KOPT-K1 (cell line): ENCODE measurements around the gene GUCY2D.
"Not testable (repeated sequence)": the region's sequence is repeated elsewhere in the genome, so short reads cannot be mapped to it uniquely, and the experiment has no call there.

ENCODE experiments used
- H3K27ac ChIP-seq: fragments of 200-600 bp; sonication (generic); 2 replicates; pipeline ENCODE4 v1.5.1; 2016; ENCODE audit warnings: antibody characterized with exemption, mild to moderate bottlenecking, low read depth, low read length; ENCODE audit not compliant: poor library complexity, severe bottlenecking
- H3K36me3 ChIP-seq: fragments of 200-600 bp; sonication (generic); 2 replicates; pipeline ENCODE4 v1.5.1; 2017; ENCODE audit warnings: antibody characterized with exemption, mild to moderate bottlenecking, low read length, moderate library complexity; ENCODE audit not compliant: insufficient read depth
- H3K9me3 ChIP-seq: fragments of 200-600 bp; sonication (generic); 2 replicates; pipeline ENCODE4 v1.5.1; 2017; ENCODE audit warnings: antibody characterized with exemption, low read length, mild to moderate bottlenecking; ENCODE audit not compliant: insufficient read depth, poor library complexity, severe bottlenecking

Gene GUCY2D

DNA sequence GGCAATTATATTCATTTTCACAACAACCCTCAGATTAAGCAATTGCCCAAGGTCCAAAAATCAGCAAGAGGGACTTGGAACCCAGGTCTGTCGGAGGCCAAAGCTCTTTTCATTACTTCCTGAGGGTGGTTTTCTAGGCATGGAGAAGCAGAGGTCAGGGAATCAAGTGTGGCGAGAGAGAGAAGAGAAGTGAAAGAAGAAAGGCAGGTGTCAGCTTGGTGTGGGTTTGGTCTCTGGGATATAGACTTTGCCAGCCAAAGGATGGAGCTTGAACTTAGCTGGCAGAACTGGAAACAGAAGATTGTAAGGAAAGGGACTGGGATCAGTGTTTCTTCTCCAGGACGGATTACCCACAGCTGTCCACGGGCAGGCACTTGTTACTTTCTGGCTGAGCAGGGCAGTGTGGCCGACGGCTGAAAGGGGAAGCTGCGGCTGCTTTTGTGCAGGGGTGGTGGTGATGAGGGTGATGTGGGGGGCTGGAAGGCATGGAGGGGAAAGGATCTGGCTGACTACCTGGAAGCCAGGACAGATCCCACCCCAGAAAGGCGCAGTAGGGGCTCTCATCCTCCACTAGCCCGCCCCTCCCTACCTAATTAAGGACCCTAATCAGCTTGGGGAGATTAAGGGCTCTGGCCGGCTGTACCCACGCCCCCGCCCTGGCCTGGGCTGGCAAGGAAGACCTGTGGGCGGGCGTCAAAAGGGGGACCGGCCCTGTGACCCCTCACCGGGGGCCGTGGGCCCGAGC, at the start of gene GUCY2D:
Gene GUCY2D (plus strand): TSS at position 640 of the 745 bp plus-strand sequence. CDS start 433 bp downstream, outside the sequence.
- no peaks in the 10 kb centered on the region for H3K9me3 ChIP-seq
- H3K27ac ChIP-seq = no peak within 1 kb of the TSS
- no peaks in the 10 kb centered on the region for H3K36me3 ChIP-seq

DNA sequence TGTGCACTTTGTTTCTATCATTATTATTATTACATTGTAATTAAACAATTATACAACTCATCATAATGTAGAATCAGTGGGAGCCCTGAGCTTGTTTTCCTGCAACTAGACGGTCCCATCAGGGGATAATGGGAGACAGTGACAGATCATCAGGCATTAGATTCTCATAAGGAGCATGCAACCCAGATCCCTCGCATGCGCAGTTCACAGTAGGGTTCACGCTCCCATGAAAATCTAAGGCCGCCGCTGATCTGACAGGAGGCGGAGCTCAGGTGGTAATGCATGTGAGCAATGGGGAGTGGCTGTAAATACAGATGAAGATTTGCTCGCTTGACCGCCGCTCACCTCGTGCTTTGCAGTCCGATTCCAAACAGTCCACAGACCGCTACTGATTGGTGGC, 49.1 kb upstream of the GUCY2D start:
- not testable (repeated sequence) for H3K27ac ChIP-seq, H3K9me3 ChIP-seq
- peaks cover 25% of the 10 kb centered on the region for H3K36me3 ChIP-seq

DNA sequence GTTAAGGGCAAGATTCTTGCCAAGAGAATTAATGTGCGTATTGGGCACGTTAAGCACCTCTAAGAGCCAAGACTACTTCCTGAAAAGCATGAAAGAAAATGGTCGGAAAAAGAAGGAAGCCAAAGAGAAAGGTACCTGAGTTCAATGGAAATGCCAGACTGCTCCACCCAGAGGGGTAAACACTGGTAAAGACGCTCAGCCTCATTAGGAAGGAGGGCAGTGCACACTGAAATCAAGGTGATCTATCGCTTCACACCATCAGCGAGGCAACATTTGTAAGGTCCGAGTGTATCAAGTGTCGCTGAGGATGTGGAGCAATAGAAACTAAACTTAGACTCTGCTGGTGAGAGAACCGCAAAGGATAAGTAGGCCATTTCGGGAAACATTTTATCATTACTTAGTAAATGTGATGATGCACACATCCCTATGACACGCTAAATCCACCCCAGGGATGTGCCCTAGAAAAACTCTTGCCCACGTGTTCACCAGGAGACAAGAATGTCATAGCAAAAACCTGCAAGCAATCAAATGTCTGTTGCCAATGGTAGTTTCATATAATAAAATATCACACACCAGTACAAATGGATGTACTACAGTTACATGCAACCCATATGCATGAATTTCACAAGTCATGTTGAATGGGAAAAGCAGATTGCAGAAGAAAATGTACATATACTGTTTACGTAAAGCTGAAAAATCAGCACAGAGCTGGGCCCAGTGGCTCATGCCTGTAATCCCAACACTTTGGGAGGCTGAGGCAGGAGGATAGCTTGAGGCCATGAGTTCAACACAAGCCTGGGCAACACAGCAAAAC, 46.8 kb upstream of the GUCY2D start:
- Histone ChIP-seq H3K27ac (no peak overlapping the region), H3K9me3 (no peaks in the 10 kb centered on the region), H3K36me3 (peaks cover 1% of the 10 kb centered on the region; the same call in 1 of the 2 replicates)

DNA sequence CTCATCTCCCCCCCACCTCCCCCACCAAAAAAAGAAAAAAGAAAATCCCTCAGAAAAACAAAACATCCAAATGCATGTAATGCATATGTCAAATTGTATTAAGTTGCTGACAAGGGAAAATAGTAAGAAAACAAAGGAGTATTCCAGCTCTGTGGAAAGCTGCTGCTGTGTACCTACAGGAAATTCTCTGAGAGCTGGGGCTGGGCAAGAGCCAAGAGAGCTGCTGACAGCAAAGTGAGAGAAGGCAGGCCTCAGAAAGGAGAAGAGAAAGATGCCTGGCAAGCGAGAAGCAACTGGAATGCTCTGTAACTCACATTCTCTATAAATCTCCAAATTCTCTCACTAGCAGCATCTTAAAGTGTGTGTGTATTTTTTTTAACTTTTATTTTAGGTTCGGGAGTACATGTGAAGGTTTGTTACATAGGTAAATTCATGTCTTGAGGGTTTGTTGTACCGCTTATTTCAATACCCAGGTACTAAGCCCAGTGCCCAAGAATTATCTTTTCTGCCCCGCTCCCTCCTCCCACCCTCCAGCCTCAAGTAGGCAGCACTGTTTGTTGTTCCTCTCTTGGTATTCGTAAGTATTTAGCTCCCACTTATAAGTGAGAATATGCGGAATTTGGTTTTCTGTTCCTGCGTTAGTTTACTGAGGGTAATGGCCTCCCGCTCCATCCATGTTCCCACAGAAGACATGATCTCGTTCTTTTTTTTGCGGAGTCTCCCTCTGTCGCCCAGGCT, 46.0 kb upstream of the GUCY2D start:
- Histone ChIP-seq H3K36me3 (no peaks in the 10 kb centered on the region), H3K27ac (no peak overlapping the region), H3K9me3 (no peaks in the 10 kb centered on the region)

DNA sequence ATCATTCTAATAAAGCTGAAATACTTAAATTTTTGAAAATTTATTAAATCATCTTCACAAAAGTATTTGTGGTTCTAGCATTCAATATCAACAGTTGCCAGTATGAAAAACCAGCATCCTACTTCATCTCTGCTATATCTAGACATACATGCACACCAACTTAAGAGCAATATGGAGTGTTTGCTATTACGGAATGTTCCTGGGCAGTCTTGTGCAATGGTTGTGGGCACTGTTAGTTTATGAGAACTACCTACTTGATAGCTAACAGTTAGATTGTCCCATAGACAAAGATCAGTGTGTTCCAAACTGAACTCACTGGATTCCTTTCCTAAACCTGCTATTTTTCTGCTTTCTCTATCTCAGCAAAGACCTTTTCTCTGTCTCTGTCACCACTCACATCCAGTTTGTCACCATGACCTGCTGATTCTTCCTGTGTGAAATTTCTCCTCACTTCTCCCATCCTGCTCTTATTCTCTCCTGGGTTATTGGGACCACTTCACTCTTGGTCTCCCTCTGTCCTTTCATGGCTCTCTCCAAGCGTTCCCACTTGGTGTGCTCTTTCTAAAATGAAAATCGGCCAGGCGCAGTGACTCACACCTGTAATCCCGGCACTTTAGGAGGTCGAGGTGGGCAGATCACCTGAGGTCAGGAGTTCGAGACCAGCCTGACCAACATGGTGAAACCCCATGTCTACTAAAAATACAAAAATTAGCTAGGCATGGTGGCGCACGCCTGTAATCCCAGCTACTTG, 42.7 kb upstream of the GUCY2D start:
- H3K36me3 ChIP-seq = no peaks in the 10 kb centered on the region
- H3K9me3 ChIP-seq = no peaks in the 10 kb centered on the region
- H3K27ac ChIP-seq = no peak overlapping the region

DNA sequence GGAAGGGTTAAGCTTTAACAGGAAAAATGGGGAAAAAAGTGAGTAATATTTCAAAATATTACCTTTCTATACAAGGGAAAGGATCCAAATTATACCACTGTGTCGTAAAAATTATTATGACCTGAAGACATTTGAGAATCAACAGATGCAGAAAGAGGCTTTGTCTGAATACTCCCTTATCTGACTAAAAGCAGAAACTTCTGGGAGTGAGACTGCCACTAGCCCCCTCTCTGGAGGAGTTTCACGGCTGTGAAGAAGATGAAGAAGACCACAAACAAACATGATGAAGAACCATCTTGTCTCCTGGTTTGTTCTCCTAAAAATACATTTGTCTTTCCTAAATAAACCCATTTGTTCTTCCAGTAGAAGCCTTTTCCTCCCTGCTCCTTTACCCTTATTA, 41.0 kb upstream of the GUCY2D start:
- no peak overlapping the region for H3K27ac ChIP-seq
- no peaks in the 10 kb centered on the region for H3K36me3 ChIP-seq
- H3K9me3 ChIP-seq = no peaks in the 10 kb centered on the region

DNA sequence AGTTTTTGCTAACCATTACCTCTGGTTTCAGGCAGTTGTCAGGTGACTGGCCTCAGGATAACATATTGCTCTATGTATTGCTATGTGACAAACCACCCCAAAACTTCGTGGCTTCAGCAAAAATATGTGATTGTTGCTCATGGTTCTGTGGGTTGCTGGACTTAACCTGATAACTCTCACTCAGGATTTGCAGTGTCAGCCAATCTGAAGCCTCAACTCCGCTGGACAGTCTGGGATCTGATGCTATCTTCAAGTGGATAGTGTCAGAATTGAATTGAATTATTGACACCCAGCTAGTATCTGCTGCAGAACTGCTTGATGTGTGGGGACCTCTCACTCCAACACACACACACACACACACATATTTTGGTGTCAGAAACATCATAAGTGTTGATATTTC, 34.7 kb upstream of the GUCY2D start:
- no peak overlapping the region for H3K27ac ChIP-seq
- no peaks in the 10 kb centered on the region for H3K9me3 ChIP-seq
- no peaks in the 10 kb centered on the region for H3K36me3 ChIP-seq

DNA sequence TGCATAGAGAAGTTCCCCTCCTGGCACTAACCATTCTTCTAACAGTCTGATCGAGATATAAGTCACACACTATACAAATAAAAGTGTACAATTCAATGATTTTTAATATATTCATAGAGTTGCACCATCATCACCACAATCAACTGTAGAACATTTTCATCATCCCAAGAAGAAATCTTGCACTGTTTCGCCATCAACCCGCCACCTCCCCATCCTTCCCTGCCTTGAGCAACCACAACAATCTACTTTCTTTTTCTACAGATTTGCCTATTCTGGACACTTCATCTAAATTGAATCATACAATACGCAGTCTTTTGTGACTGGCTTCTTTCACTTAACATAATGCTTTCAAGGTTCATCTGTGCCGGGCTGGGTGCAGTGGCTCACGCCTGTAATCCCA, 33.0 kb upstream of the GUCY2D start:
- no peaks in the 10 kb centered on the region for H3K36me3 ChIP-seq
- peaks cover 8% of the 10 kb centered on the region for H3K9me3 ChIP-seq

DNA sequence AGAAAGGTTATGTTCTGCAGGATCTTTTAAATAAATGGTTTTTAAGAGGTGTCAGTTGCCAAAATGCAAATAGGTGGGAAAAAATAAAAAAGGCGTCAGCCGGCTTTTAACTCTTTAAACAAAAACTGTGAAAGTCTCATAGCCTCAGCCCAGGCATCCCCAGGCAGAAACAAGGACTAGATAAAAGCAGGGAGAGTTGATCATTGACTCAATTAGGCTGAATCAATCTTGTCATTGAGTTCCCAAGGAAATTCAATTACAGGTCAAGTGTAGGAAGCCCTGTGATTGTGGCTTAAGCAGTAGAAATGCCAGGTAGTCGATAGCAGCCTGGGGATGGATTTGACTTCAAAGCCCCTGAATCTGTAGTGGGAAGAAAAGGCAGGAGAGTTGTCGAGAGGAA, 30.8 kb upstream of the GUCY2D start:
- Histone ChIP-seq H3K9me3 (peaks cover 24% of the 10 kb centered on the region), H3K36me3 (no peaks in the 10 kb centered on the region), H3K27ac (no peak overlapping the region)

More for the DNA sequence above, 33.0 kb upstream of the GUCY2D start:
- H3K27ac ChIP-seq = no peak overlapping the region

DNA sequence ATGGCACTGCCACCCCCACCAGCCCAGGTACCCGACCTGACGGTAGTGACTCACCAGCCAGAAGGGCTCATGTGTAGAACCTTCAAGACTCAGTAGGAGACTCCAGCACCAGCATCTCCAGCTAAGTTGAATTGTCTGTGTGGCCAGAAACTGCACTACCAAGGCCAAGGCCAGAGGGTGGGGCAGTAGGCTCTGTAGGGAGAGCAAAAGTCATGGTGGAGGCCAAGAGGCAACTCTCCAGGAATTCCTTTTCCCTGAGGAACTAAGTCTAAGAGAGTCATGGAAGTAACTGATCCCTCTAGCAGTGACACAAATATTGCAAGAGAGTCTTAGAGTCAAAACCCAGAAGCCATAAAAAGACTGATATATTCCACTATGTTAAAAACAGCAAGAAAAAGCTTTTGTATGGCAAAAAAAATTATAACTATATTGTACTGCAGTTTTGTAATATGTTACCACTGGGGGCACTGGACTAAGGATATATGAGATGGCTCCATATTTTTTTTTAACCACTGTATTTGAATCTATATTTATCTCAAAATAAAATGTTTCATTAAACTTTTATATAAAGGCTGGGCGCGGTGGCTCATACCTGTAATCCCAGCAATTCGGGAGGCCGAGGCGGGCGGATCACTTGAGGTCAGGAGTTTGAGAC, 30.2 kb upstream of the GUCY2D start:
- H3K27ac ChIP-seq = no peak overlapping the region
- H3K9me3 ChIP-seq = peaks cover 24% of the 10 kb centered on the region
- H3K36me3 ChIP-seq = no peaks in the 10 kb centered on the region

DNA sequence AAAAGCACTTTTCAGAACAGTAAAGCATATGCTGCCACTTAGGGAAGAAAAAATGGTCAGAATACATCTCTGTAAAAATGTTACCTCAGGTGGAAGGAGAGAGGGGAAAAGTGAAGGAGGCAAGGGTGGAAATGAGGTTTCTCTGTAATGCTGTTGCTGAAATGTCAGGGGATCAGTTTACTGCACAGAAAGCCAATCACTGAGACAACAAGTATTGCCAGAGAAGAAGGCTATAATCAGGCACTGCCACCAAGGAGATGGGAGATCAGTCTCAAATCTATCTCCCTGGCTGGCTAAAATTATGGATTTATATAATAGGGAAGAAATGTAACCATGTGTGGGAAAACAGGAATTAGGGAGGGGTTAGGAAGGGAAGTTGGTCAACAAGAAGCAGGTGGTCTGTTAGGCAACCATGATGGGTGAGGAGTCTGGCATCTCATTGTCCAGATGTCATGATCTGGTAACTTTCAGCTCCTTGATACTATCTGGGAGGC, 27.7 kb upstream of the GUCY2D start:
- H3K27ac ChIP-seq = no peak overlapping the region
- H3K36me3 ChIP-seq = no peaks in the 10 kb centered on the region

DNA sequence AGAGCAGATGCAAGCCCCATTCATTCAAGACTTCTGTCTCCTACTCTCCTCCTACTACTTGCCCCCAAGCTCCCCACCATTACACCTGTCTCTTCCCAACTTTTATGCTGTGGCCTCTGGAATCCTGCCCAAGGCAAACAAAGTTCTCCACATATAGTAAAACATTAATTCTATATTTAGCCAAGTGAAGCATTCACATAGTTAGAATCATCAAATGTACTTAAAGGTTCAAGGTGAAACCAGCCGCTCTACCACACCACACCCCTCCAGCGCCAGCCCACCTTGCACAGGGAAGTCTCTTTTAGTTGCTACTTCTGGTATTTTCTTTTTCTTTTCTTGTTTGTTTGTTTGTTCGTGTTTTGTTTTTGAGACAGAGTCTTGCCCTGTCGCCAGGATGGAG, 25.4 kb upstream of the GUCY2D start:
- Histone ChIP-seq H3K36me3 (no peaks in the 10 kb centered on the region), H3K27ac (no peak overlapping the region), H3K9me3 (peaks cover 24% of the 10 kb centered on the region)

More for the DNA sequence above, 27.7 kb upstream of the GUCY2D start:
- peaks cover 24% of the 10 kb centered on the region for H3K9me3 ChIP-seq

DNA sequence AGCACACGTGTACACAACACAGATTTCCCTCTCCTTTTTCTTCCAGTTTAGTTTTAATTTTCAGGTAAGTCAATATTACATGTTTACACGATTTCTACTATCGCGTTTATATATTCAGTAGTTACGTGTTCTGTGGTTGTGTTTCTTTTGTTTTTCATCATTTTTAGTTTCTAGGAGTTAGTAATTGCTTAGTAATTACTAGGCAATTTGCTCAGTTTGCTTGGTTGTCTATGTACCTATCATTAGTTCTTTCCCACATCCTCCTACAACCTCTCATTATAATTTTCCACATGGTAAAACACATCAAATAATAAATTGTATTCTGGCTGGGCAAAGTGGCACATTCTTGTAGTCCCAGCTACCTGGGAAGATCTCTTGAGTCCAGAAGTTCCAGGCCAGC, 24.6 kb upstream of the GUCY2D start:
- Histone ChIP-seq H3K36me3 (no peaks in the 10 kb centered on the region), H3K27ac (no peak overlapping the region), H3K9me3 (peaks cover 24% of the 10 kb centered on the region)

DNA sequence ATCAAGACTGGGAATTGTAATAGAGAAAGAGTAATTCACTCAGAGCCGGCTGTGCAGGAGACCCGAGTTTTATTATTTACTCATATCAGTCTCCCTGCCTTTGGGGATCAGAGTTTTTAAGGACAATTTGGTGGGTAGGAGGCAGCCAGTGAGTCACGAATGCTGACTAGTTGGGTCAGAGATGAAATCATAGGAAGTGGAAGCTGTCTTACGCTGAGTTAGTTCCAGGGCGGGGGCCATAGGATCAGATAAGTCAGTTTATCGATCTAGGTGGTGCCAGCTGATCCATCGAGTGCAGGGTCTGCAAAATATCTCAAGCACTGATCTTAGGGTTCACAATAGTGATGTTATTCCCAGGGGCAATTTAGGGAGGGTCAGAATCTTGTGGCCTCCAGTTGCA, 20.2 kb upstream of the GUCY2D start:
- Histone ChIP-seq H3K9me3 (no peaks in the 10 kb centered on the region), H3K36me3 (no peaks in the 10 kb centered on the region), H3K27ac (no peak overlapping the region)
